HG03060 (cell line): ENCODE results near the gene CYP3A4.
A peak's percentile ranks its signal among the peaks of the same experiment; 100 is the strongest.
"Not testable (repeated sequence)": the region's sequence is repeated elsewhere in the genome, so short reads cannot be mapped to it uniquely, and the experiment has no call there.

Experiments
- ATAC-seq: cut with Tn5 transposase; IDR thresholded peaks from one replicate; pipeline ENCODE4 v1.9.1; 2021; ENCODE audit warnings: low read depth, moderate number of reproducible peaks; ENCODE audit not compliant: unreplicated experiment

CYP3A4 gene

DNA sequence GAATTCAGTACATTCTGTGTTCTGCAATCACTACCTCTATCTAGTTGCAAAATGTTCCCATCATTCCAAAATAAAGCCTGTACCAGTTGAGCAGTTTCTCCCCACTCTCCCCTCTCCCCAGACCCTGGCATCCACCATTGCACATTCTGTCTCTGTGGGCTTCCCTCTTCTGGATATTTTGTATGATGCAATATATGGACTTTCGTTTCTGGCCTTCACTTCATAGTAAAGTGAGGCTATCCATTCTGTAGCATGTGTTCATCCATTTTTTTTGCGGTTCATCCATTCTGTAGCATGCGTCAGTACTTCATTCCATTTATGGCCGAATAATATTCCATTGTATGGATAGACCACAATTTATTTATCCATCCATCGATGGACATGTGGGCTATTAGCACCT lies 9.5 kb upstream of the CYP3A4 start:
- no peak for ATAC-seq

DNA sequence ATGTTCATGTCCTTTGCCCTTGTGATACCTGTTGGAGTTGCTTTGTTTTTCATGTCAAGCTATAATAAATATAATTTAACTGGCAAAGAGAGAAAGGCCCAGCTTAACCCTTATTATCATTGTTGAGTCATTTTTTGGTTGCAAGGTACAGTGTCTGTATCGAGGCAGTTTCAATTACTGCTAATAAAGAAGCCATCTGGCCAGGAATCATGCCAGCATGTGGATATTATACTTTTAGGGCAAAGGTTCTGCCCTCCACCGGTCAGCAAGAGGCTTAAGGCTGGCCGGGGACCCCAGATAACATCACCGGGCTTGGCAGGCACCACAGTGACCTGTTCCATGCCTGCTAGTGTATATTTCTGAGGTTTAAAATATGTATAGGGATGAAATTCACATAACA lies 9.0 kb upstream of the CYP3A4 start:
- ATAC-seq: no peak

DNA sequence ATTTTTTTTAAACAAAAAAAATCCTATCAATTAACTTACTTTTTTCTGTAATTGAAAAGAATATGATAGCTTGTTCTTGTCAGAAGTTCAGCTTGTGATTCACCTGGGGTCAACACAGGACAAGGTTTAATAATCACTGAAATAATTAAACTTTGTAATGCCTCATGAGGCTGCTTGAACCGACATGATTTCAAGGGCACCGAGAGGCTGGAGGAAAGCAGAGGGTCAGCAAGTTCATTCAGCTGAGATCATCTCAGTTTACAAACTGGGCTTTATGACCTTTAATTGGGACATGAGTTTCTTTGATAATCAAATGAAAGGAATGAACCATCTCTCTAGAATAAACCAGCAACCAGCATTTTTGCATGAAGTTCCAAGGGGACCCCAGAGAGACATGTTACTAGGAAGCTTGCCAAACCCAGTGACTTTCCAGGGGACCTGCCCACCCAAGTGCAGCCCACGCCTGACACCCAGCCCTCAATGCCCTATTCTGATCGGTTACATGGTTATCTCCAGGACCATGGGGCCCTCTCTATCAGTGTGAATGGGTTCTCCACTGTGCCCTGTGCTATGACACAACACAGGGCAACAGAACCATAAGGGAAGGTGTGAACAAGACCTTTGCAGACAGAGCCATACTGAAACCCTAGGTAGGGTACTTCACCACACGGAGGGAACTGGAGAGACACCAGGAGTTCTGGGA lies 7.8 kb upstream of the CYP3A4 start:
- ATAC-seq: no peak

DNA sequence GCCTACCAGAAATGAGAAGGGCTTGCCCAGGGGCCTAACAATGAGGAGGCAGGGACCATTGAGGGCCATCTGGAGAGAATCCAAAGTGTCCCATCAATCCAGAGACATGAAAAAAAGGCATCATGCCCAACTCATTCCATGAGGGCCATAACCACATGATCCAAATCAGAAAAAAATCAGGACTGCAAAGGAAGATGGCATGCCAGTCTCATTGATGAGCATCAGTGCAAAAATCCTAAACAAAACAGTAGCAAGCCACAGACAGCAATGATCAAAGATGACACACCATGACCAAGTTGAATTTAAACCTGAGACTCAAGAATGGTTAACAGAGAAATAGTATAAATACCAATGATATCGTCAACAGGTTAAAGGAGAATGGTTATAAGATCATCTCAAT lies 7.0 kb upstream of the CYP3A4 start:
- ATAC-seq: no peak

DNA sequence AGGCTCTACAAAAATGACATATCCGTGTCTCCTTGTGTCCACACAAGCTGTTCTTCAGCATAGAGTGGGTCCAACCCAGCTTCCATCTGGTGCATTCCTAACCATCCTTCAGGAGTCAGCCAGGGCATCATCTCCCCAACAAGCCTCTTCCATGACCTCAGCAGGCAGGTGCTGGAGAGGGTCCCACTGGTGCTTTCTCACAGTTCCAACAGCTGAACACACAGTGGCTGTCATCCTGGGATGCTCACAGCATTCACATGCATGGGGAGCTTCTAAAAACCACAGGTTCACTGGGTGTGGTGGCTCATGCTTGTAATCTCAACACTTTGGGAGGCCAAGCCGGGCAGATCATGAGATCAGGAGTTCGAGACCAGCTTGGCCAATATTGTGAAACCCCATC lies 6.4 kb upstream of the CYP3A4 start:
- no peak for ATAC-seq

DNA sequence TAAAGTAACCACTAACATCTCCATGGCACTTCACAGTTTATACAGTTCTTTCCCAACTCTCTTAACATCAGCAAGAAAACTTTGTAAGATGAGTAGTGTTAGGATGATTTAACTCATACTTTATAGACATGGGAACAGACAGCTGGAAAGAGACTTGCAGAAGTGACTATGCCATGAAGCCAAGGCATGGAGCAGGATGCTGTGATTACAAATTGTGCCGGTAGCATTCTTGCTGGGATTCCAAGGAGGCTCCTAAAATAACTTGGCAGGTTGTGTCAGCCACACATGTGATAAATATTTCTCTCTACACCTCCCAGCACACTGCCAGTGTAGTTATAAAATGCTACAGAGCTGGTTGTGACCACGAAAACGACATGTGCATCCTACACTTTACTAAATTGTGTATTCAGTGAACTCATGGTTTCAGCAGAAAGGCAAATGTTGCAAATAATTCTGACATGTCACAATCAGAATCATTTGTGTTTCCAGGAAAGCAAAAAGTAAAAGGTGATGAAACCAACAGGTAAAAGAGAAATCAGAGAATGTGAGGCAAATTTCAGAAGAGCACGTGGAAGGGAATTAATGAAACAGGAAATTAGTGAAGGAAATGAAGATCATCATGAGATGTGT lies 5.6 kb upstream of the CYP3A4 start:
- ATAC-seq: no peak

DNA sequence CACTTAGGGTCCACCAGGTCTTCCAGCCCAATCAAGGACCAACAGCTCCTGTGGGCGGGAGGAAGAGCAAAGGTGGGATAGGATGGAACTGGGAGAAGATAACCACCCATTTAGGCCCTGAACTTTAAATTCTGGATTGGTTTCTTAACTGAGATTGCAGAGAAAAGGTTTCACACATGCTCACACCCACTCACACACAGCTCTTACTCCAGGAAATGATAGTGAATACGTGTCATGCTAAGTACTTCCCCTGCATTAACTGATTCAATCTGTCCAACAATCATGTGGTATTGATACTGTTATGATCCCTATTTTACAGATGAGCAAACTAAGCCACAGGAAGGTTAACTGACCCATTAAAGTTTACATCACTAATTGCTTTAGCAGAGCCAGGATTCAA lies 4.6 kb upstream of the CYP3A4 start:
- ATAC-seq: no peak

DNA sequence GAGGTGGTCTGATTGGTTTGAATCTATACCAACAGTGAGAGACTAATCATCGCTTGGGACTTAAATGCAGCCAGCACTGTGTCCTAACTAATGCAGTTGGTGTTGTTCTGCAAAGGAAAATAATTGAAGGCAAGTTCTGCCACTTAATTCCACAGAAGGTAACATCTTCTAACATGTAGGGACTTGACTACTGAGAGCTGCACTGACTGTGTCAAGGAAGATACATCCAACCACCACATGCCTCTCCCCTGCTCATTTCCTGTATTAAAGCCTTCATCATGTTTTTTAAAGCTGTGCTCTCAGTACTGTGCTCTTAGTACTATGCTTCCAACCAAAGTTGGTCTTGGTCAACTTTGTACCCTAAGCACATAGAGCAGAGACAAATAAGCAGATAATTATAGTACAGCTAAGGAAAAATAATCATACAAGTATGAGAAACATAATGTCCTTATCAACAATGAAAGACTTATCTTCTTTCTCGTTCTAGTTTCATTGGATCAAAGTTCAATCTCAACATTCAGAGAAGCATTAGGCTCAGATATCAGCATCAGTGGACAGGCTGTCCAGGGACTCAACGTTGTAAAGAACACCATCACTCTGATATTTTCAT lies 2.8 kb upstream of the CYP3A4 start:
- no peak for ATAC-seq

DNA sequence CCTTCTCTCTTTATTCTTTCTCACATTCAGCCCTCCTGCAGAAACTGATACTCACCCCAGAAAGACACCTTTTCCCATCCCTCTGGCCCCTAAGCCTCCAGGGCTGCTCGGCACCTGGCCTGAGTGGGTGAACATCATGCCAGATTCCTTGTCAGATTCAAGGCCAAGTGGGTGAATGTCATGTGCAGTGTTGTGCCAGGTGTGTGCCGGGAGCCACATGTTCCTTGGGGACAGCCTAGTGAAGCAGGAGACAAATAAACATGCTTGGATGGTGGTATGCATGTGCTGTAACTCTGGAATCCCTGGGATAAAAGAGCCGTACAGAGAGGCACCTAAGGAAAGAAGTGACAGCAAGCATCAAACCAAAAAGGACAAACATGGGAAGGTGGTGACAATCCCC lies 1.7 kb upstream of the CYP3A4 start:
- ATAC-seq: not testable (repeated sequence)

DNA sequence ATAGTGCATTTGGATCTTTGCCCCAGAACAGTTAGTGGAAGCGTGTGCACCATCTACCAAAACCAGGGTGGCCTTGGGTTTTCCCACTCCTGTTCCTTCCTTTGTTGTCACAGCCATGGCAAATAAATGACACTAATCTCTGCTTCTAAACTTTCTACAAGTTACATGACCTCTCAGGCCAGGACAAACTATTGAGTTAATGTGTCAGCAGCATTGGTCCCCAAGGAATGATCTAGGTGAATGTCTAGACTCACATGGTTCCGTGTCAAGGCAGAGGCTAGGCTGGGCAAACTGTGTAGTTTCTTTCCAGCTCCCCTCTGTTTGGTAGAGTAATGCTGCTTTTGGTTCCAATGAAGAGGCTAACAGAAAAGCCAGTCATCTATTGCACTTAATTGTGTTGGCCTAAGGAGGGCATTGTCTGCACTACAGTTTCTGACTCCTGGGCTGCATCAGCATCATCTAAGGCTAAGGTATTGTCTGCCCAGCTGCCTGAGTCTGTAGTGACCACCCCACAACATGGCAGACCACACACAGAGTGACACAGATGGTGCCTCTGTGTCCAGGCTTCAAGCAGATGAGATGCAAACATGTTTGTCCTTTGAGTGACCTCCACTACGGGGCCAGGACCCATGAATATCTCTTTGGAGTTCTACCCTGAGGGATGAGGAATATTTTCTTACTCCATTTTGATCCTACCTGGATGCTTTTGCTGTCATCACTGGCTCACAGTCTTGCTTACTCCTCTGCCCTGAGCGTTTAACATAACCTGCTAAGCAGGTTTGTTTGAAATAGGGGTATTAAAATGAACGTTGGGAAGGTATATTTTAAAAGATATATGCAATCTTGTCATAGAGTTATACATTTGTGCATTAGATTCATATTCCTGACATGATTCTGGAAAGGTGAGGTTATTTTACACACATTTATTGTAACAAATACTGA lies 1.7 kb downstream of the CYP3A4 start:
- no peak for ATAC-seq

DNA sequence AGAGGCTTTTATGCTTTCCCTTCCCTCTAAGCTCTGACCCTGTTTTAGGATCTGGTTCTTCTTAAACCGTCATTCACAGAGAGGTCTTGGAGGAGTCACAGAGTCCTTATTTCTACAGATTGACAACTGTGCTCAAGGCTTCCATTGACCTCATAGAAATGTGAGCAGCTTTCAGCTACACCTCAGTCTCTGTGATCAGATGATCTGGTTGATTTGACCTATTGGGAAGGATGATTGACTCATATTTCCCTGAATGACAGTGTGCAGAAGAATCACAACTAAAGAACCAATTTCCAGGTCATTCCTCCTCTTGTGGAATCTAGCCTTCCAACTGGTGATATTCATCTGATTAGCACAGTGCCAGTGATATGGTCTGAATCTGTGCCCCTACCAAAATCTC lies 3.4 kb downstream of the CYP3A4 start:
- ATAC-seq: no peak

DNA sequence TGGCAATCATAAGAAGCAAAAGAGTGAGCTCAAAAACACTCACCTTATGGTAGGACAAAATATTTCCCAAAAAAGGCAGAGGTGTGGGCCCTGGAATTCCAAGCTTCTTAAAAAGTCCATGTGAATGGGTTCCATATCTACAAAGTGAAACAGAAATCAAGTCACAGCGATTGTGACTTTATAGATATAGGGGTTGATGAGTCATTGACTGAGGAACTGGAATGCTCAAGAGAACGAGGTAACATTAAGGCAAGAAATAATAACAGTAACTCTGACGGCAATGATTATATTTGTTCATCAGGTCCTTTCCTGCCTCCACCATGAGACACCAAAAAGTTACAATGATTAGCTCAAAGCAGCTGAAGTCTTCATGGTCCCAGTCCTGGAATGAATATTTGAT lies 4.0 kb downstream of the CYP3A4 start:
- ATAC-seq: no peak

DNA sequence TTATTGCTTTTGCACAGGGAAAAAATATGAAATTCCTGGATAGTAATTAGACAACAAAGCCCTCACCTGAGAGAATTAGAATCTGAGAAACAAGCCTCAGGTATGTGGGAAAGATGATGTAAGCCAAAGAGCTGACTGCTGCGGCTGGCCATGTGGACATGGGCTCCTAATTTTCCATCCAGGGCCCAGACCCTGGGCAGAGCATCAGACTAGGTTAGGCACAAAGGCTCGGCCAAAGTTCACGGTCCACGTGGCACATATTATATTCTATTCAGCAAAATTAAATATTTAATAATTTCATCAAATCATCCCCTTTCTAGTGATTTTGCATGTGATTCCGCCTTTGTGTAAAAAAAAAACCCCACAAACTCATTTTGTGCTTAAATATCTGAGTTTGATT lies 5.1 kb downstream of the CYP3A4 start:
- no peak for ATAC-seq

DNA sequence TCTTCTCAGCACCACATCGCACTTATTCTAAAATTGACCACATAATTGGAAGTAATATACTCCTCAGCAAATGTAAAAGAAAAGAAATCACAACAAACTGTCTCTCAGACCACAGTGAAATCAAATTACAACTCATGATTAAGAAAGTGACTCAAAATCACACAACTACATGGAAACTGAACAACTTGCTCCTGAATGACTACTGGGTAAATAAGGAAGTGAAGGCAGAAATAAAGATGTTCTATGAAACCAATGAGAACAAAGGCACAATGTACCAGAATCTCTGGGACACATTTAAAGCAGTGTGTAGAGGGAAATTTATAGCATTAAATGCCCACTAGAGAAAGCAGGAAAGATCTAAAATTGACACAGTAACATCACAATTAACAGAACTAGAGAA lies 10.6 kb downstream of the CYP3A4 start:
- not testable (repeated sequence) for ATAC-seq

DNA sequence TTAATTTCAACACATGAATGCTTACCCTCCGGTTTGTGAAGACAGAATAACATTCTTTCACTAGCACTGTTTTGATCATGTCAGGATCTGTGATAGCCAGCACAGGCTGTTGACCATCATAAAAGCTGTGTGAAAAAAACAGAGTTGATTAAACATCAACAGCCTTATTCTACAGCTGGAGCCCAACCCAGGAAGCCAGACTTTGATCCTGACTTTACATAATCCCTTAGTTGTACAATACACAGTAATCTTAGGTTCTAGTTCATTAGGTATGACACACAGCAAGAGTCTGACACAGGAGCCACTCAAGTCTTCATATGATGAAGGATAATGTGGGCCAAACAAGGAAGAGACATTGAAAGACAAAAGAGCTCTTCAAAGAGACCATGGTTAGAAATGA lies 11.4 kb downstream of the CYP3A4 start:
- ATAC-seq: no peak

DNA sequence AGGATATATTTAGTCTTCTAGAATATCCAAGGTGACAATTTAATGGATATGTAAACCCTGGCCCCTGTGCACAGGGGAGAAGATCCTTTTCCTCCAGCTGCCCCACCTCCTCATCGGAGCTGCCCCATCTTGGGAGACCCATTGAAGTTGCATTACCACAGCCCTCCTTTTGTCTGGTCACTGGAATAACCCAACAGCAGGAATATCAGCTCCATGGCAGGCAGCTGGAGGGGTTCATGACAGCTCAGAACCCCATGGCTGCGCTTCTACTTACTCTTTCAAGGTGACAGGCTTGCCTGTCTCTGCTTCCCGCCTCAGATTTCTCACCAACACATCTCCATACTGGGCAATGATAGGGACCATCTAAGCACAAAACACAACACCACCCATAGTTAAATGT lies 14.5 kb downstream of the CYP3A4 start:
- not testable (repeated sequence) for ATAC-seq

DNA sequence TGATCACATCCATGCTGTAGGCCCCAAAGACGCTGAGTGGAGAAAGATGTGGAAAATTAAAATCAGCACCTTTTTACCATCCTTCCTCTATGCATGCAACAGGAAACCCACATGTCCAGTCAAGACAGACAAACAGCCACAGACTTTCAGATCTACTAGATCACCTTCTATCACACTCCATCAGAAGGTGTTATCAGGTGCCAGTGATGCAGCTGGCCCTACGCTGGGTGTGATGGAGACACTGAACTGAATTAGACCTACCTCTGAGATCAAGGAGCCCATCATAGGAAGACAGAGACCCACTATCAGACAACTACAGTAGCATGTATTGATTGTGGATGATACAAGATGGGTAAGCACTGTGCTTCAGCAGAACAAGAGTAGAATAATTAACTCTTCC lies 15.5 kb downstream of the CYP3A4 start:
- no peak for ATAC-seq

DNA sequence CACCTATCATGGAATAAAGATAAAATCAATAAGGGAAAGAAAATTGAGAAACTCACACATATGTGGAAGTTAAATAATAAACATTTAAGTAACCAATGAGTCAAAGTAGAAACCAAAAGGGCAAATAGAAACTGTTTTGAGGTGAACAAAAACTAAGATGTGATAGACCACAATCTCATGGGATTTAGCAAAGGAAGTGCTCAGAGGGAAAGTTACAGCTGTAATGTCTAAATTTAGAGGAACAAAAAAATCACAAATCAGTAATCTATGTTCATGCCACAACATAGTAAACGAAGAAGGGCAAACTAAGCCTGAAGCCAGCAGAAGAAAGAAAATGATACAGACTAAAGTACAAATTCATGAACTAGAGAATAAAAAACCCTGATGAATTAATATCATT lies 16.3 kb downstream of the CYP3A4 start:
- ATAC-seq: peak; percentile 69

DNA sequence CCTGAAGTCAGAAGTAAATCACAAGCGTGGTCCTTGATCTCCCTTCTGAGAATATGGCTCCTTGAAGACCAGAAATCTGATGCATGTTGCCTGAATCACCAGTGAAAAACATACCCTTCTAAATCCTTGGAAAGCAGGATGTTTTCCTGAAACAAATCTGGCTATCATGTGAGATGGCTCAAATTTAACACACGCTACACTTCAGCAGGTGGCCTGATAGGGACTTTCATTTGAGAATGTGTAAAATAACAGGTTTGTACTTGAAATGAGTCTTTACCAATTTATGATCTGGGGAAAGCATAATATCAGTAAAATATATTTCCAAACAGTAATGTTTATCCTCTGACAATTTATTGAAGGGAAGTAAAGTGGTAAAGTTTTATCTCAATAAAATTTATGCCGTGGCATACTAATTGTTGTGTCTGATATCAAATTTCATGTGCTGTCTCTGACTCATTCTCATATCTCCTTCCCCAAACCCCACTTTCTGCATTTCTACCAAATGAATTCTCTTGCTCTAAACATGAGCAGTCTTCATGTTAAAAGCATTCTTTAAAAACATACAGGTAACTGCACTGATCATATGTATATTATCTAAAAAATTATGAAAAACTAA lies 17.4 kb downstream of the CYP3A4 start:
- ATAC-seq: no peak

DNA sequence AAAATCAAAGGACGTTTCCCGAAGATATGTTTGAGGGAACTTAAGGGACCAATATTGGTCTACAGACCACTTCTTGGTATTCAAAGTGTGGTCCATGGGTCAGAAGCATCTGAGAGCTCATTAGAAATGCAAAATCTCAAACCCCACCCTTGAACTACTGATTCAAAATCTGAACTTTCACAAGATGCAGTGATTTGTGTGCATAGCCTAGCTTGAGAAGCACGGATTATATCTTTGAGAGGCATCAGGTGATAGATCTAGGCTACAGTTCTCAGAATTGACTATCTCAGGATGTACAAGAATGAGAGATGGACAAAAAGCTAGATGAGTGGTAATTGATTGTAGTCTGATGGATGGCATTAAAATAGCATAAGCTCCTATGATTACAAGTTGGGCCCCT lies 19.5 kb downstream of the CYP3A4 start:
- ATAC-seq: no peak
